MCF 10A (cell line): Measurements from ENCODE around the gene PER2. TPM values are rescaled to one million over a fixed set of nuclear protein-coding genes. Genes with fewer than 3 reads are reported as not detected.

Experiments used
- BruUV-seq: library from RNA; stranded (reverse); fragments of 400-500 nt; replicated peaks from 2 replicates; lab custom pipeline; 2021; lab: Mats Ljungman, UMichigan
- CTCF ChIA-PET: fragments of 300-600 bp; sonication (Branson Sonifier 250); formaldehyde crosslinking; extraction: SDS; loops from one replicate; lab custom pipeline; 2021; ENCODE audit warnings: antibody characterized with exemption, inconsistent platforms; lab: Yijun Ruan, JAX
- POLR2A ChIA-PET: fragments of 300-600, 350-650 bp; sonication (Branson Sonifier 250); formaldehyde crosslinking; extraction: SDS; loops from one replicate; lab custom pipeline; 2020; ENCODE audit warnings: antibody characterized with exemption, inconsistent platforms; lab: Yijun Ruan, JAX
- DNase-seq: peaks from one replicate; pipeline ENCODE4 v3.0.0-alpha.2; 2018; ENCODE audit not compliant: unreplicated experiment
- H3K27ac Mint-ChIP-seq: one replicate; pipeline ENCODE4 v1.8.0; 2022; ENCODE audit warnings: mild to moderate bottlenecking, low read depth, mixed read lengths; ENCODE audit not compliant: unreplicated experiment
- H3K27me3 Mint-ChIP-seq: one replicate; pipeline ENCODE4 v1.8.0; 2022; ENCODE audit warnings: mixed read lengths; ENCODE audit not compliant: insufficient read depth, unreplicated experiment
- H3K36me3 Mint-ChIP-seq: one replicate; pipeline ENCODE4 v1.8.0; 2022; ENCODE audit warnings: mild to moderate bottlenecking, moderate library complexity, mixed read lengths; ENCODE audit not compliant: insufficient read depth, unreplicated experiment
- H3K4me1 Mint-ChIP-seq: one replicate; pipeline ENCODE4 v1.8.0; 2022; ENCODE audit warnings: mixed read lengths; ENCODE audit not compliant: insufficient read depth, unreplicated experiment
- H3K4me3 Mint-ChIP-seq: one replicate; pipeline ENCODE4 v1.8.0; 2022; ENCODE audit warnings: mild to moderate bottlenecking, moderate library complexity, mixed read lengths; ENCODE audit not compliant: unreplicated experiment
- H3K9me3 Mint-ChIP-seq: one replicate; pipeline ENCODE4 v1.8.0; 2022; ENCODE audit warnings: mixed read lengths; ENCODE audit not compliant: unreplicated experiment
- intact Hi-C: fragments of 100-400 bp; cut with micrococcal nuclease; formaldehyde crosslinking; loops from 2 replicates; pipeline ENCODE4 v1.14.1; 2022
- total RNA-seq: library from RNA; stranded (reverse); gene quantifications from 2 replicates; pipeline ENCODE4 v1.2.3, GENCODE V29; 2022
- TF ChIP-seq, protein P1 (sequence below): fragments of 200-600 bp; IDR thresholded peaks from one replicate; pipeline ENCODE4 v1.8.0; 2022; ENCODE audit warnings: antibody characterized with exemption, mild to moderate bottlenecking; ENCODE audit not compliant: unreplicated experiment

PER2 gene
- total RNA-seq, 1 experiment from 2014 or later: 8.9 TPM

DNA sequence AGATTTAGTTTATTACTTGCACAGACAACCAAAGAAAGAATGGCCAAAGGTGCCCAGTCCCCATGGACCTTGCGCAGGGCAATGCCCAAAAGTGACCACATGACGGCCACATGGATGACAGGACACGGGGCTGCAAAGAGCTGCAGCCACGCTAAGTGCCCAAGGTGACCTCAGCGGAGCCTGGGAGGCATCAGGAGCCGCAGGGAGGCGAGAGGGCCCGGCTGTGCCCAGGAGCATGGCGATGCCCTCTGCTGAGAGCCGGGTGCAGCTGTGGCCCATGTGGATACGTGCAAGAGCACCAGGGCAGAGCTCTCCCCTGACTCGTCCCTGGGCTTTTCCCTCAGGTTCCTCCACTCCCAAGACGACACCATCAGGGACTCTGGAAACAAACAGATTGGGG lies 63.3 kb downstream of the PER2 start:
- Mint-ChIP-seq H3K9me3 (no peaks in the 10 kb centered on the region), H3K36me3 (no peaks in the 10 kb centered on the region), H3K27me3 (peaks cover 13% of the 10 kb centered on the region), H3K4me3 (no peak overlapping the region), H3K4me1 (peaks cover 7% of the 10 kb centered on the region), H3K27ac (no peak overlapping the region)
- CTCF ChIA-PET: interaction anchor here (0.8 kb wide), 1 partner anchor 116 kb away, joined by 3 read pairs; no protein-coding TSS in a partner anchor
- TF ChIP-seq, protein P1, sequence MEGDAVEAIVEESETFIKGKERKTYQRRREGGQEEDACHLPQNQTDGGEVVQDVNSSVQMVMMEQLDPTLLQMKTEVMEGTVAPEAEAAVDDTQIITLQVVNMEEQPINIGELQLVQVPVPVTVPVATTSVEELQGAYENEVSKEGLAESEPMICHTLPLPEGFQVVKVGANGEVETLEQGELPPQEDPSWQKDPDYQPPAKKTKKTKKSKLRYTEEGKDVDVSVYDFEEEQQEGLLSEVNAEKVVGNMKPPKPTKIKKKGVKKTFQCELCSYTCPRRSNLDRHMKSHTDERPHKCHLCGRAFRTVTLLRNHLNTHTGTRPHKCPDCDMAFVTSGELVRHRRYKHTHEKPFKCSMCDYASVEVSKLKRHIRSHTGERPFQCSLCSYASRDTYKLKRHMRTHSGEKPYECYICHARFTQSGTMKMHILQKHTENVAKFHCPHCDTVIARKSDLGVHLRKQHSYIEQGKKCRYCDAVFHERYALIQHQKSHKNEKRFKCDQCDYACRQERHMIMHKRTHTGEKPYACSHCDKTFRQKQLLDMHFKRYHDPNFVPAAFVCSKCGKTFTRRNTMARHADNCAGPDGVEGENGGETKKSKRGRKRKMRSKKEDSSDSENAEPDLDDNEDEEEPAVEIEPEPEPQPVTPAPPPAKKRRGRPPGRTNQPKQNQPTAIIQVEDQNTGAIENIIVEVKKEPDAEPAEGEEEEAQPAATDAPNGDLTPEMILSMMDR: no peak
- intact Hi-C loops: no loop called here
- DNase-seq: no peak
- POLR2A ChIA-PET: interaction anchor here (1.4 kb wide), 1 partner anchor 22 kb away, joined by 6 read pairs; the partner anchor contains the start of gene ILKAP
- no TSS peak for BruUV-seq

DNA sequence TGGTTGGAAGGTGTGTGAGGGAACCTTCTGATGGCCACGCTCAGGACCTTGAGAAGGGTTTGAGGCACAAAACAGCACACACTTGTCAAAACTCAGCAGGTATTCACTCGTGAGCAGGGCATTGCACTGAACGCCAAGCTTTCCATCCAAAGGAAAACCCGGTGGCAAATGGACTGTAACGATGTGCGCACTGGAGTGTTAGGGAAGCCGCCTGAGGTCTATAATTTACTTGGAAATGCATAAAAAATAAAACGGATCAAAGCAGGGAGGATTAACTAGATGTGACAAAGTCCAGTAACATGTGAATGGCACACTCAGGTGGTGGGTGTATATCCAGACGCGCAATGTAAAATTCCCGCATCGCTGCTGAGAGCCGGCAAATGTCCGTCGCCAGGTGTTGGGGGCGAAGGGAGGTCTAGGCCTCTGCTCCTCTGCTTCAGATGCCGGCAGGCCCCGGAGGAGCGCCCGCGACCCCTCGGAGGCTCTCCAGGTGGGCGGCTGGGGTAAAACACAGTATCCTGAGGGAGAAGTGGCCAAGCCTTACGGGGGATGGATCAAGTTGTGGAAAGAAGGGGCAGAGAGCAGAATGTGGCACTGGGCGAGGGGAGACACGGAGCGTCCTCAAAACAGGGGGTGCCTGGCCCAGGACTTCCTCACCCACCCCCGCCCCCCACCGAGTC lies 63.9 kb downstream of the PER2 start:
- no TSS peak for BruUV-seq
- H3K27me3 Mint-ChIP-seq: peaks cover 13% of the 10 kb centered on the region
- H3K4me3 Mint-ChIP-seq: no peak overlapping the region
- H3K36me3 Mint-ChIP-seq: no peaks in the 10 kb centered on the region
- no peak overlapping the region for H3K27ac Mint-ChIP-seq
- no peak for DNase-seq
- TF ChIP-seq, protein P1: no peak
- peaks cover 7% of the 10 kb centered on the region for H3K4me1 Mint-ChIP-seq
- no peaks in the 10 kb centered on the region for H3K9me3 Mint-ChIP-seq
- intact Hi-C loops: no loop called here
- CTCF ChIA-PET: no interaction called here
- POLR2A ChIA-PET: no interaction called here

DNA sequence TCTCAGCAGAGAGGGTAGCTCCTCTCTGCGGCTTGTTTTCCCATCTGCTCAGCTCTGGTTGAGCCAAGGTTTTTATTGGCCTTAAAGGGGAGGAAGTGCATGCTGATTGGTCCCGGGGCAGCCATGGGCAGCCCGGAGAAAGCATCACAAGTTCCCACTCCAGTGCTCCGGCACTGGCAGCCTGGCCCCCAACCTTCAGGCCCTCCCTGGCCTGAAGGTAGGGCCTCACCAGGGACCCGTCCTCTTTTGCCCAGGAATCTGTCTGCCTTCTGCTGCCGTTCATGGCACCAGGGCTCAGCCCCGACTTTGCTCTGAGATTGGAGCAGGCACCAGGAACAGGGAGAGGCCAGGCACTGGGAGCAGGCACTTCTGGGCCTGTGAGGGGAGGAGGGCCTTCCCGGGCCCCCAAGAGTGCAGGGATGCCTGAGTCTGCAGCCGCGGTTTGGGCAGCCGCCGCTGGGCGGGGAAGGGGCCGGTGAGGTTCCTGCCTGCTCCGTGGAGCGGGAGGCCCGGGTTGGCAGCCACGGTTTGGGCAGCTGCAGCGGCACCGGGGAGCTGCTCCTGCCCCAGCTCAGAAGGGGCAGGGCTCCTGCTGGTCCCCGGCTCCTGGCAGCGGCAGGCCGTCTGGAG lies 67.4 kb downstream of the PER2 start:
- TF ChIP-seq, protein P1: no peak
- H3K9me3 Mint-ChIP-seq: no peaks in the 10 kb centered on the region
- H3K36me3 Mint-ChIP-seq: no peaks in the 10 kb centered on the region
- no peaks in the 10 kb centered on the region for H3K27me3 Mint-ChIP-seq
- ChIA-PET POLR2A (interaction anchor here (0.8 to 2.1 kb wide), 2 partner anchors 17 to 18 kb away, joined by 4 read pairs; no protein-coding TSS in a partner anchor), CTCF (no interaction called here)
- no peaks in the 10 kb centered on the region for H3K4me1 Mint-ChIP-seq
- no peak for DNase-seq
- peak overlapping the region; percentile 28 for H3K4me3 Mint-ChIP-seq
- intact Hi-C loops: no loop called here
- no TSS peak for BruUV-seq
- no peak overlapping the region for H3K27ac Mint-ChIP-seq

DNA sequence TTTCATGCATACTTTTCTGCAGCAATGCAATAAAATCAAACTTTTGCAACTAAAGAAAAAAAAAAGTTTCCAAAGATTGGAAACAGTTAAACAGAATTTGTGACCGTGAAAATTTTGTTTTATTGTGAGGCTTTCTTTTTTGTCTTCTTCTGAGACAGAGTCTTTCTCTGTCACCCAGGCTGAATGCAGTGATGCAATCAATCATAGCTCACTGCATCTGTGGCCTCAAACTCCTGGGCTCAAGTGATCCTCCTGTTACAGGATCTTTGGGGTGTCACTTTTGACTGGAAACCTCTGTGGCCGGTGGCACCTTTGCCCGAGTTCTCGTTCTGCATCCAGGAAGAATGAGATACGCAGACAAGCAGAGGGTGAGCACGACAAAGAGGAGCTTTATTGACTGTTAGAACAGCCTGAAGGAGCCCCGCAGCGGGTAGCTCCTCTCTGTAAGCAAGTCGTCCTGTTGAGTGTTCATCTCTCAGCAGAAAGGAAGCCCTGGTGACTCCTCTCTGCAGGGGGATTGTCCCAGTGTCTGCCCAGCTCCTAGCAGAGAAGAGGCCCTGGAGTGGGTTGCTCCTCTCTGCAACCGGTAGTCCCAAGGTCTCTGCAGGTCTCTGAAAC lies 68.0 kb downstream of the PER2 start:
- no peak for DNase-seq
- Mint-ChIP-seq H3K4me1 (no peaks in the 10 kb centered on the region), H3K4me3 (no peak overlapping the region), H3K27me3 (peaks cover under 1% of the 10 kb centered on the region), H3K9me3 (no peaks in the 10 kb centered on the region), H3K36me3 (no peaks in the 10 kb centered on the region), H3K27ac (no peak overlapping the region)
- no TSS peak for BruUV-seq
- TF ChIP-seq, protein P1: no peak
- POLR2A ChIA-PET: interaction anchor here (0.7 to 2.1 kb wide), 3 partner anchors 16 to 193 kb away, joined by 3 to 4 read pairs (median 4); no protein-coding TSS in a partner anchor
- CTCF ChIA-PET: no interaction called here
- intact Hi-C loops: no loop called here
